Neural progenitor cell (in vitro differentiated cells): ENCODE data around the gene SMIM29.

Experiments used
- EZH2phosphoT487 ChIP-seq: fragments of 200-600 bp; sonication (generic); IDR thresholded peaks from 2 replicates; pipeline ENCODE4 v1.6.1; 2017; ENCODE audit warnings: antibody characterized with exemption
- TF ChIP-seq, protein P1 (sequence below): fragments of 200-600 bp; sonication (generic); IDR thresholded peaks from 2 replicates; pipeline ENCODE4 v1.5.1; 2017; ENCODE audit warnings: antibody characterized with exemption, mild to moderate bottlenecking

DNA sequence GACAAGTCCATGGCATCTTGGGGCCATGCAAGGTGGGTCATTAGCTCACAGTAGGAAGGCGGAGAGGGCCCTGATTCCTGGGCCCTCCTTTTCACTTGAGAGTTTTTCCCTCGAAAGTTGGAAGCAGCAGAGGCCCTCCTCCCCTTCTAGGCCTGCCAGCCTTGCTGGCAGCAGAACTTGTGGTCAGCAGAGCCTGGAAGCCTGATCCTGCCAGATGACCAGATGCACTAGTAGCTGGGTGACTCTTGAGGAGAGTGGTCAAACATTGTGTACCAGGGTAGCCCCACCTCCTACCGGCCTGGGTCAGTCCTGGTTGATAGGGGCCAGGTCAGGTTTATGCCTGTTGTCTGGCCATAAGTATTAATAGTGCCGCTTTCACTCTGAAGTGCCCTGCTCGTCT lies 15.9 kb downstream of the SMIM29 start:
- TF ChIP-seq, protein P1, sequence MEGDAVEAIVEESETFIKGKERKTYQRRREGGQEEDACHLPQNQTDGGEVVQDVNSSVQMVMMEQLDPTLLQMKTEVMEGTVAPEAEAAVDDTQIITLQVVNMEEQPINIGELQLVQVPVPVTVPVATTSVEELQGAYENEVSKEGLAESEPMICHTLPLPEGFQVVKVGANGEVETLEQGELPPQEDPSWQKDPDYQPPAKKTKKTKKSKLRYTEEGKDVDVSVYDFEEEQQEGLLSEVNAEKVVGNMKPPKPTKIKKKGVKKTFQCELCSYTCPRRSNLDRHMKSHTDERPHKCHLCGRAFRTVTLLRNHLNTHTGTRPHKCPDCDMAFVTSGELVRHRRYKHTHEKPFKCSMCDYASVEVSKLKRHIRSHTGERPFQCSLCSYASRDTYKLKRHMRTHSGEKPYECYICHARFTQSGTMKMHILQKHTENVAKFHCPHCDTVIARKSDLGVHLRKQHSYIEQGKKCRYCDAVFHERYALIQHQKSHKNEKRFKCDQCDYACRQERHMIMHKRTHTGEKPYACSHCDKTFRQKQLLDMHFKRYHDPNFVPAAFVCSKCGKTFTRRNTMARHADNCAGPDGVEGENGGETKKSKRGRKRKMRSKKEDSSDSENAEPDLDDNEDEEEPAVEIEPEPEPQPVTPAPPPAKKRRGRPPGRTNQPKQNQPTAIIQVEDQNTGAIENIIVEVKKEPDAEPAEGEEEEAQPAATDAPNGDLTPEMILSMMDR = no peak
- no peak for TF ChIP-seq EZH2phosphoT487
